ENCODE measurements around the gene ADAMTS2. TPM values are rescaled to one million over a fixed set of nuclear protein-coding genes. Genes with fewer than 3 reads are reported as not detected.

The ADAMTS2 gene
- total and polyA plus RNA-seq, 10 donors: 4.0 to 101 (median 47.5) TPM

DNA sequence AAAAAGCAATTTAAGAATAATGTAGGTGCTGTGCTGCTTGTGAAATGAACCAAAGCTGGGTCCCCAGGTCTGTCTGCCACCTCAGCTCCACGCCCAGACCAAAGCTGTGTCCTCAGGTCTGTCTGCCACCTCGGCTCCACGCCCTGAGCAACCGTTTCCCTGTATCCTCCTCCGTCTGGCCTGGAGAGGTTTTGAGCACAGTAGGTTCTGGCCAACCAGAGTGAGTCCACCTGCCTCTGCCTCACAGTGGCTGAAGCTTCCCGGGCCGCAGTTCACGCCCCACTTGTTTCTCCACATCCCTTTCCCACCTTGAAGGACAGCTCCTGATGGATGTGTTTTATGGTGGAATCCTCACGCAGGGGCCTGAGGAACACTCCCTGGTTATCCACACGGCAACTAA lies 120.5 kb downstream of the ADAMTS2 start:
- intact Hi-C loops (cut with DNase I; ENCODE audit: low total_unique reads): no loop called here
- 91 to 96% (median 92%) methylated on average over 10 of the region's 10 CpGs for WGBS, 5 donors
- no peaks in the 10 kb centered on the region for H3K27me3 ChIP-seq (replicated peaks in 1 of 7)
- H3K4me1 ChIP-seq: peaks cover 0 to 19% (median 0%) of the 10 kb centered on the region in 6 donors
- DNase-seq: peak; percentile 40
- peaks cover 0 to 19% (median 11%) of the 10 kb centered on the region in 8 donors for H3K9me3 ChIP-seq
- no peaks in the 10 kb centered on the region for H3K36me3 ChIP-seq
- no peak overlapping the region for H3K4me3 ChIP-seq
- no peak overlapping the region for H3K27ac ChIP-seq
- TF ChIP-seq, protein P1, sequence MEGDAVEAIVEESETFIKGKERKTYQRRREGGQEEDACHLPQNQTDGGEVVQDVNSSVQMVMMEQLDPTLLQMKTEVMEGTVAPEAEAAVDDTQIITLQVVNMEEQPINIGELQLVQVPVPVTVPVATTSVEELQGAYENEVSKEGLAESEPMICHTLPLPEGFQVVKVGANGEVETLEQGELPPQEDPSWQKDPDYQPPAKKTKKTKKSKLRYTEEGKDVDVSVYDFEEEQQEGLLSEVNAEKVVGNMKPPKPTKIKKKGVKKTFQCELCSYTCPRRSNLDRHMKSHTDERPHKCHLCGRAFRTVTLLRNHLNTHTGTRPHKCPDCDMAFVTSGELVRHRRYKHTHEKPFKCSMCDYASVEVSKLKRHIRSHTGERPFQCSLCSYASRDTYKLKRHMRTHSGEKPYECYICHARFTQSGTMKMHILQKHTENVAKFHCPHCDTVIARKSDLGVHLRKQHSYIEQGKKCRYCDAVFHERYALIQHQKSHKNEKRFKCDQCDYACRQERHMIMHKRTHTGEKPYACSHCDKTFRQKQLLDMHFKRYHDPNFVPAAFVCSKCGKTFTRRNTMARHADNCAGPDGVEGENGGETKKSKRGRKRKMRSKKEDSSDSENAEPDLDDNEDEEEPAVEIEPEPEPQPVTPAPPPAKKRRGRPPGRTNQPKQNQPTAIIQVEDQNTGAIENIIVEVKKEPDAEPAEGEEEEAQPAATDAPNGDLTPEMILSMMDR (IDR thresholded peaks at IDR 0.05 in 8 of 11, conservative IDR thresholded peaks at IDR 0.05 in 3 of 11): no peak

DNA sequence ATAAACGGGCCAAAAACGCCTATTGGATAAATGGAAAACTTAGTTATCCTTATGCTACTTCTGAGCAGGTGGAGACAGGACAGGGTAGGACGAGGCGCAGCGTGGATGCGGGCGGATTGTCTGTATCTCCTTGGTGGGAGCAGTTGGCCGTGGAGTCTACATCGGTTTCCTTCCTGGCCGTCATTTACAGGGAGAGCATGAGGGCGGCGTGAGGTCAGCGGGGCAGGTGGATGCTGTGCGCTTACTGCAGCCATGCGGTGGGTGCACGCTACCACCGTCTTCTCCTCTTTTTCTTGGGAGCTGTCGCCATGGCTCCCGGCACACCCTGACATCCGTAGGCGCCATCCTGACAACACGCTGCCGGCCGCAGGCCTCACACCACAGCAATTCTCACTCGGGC lies 121.3 kb downstream of the ADAMTS2 start:
- Histone ChIP-seq H3K36me3 (no peaks in the 10 kb centered on the region), H3K4me1 (peaks cover 0 to 27% (median 0%) of the 10 kb centered on the region in 6 donors), H3K9me3 (peaks cover 0 to 19% (median 11%) of the 10 kb centered on the region in 8 donors), H3K4me3 (no peak overlapping the region), H3K27ac (no peak overlapping the region), H3K27me3 (replicated peaks in 1 of 7) (no peaks in the 10 kb centered on the region)
- intact Hi-C loops (cut with DNase I; ENCODE audit: low total_unique reads): no loop called here
- TF ChIP-seq POLR2AphosphoS5 (IDR thresholded peaks at IDR 0.05): no peak
- TF ChIP-seq, protein P1 (IDR thresholded peaks at IDR 0.05 in 8 of 11, conservative IDR thresholded peaks at IDR 0.05 in 3 of 11): no peak
- TF ChIP-seq POLR2A (IDR thresholded peaks at IDR 0.05): no peak
- WGBS, 5 donors: 94 to 98% (median 97%) methylated on average over 25 of the region's 25 CpGs
- peak; percentile 42 for DNase-seq

DNA sequence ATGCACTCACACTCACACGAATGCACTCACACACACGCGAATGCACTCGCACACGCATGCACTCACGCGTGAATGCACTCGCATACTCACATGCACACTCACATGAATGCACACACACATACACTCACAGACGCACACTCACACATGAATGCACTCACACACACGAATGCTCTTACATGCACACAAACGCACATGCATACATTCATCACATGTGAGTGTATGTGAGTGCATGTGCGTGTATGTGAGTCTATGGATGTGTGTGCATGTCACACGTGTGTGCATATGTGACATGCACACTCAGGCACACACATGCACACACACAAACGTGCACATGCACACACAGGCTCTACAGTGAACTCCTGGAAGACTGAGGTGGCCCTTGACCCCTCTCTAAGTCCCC lies 121.7 kb downstream of the ADAMTS2 start:
- no peaks in the 10 kb centered on the region for H3K36me3 ChIP-seq
- H3K27me3 ChIP-seq (replicated peaks in 1 of 7): no peaks in the 10 kb centered on the region
- no peak overlapping the region for H3K27ac ChIP-seq
- peaks cover 0 to 19% (median 11%) of the 10 kb centered on the region in 8 donors for H3K9me3 ChIP-seq
- WGBS, 5 donors: 74 to 87% (median 86%) methylated on average over 14 of the region's 14 CpGs
- no peak overlapping the region for H3K4me3 ChIP-seq
- peak; percentile 28 for DNase-seq
- H3K4me1 ChIP-seq: peaks cover 0 to 30% (median under 1%) of the 10 kb centered on the region in 6 donors
- TF ChIP-seq POLR2AphosphoS5 (IDR thresholded peaks at IDR 0.05) (no peak), POLR2A (IDR thresholded peaks at IDR 0.05) (no peak)
- TF ChIP-seq, protein P1 (IDR thresholded peaks at IDR 0.05 in 8 of 11, conservative IDR thresholded peaks at IDR 0.05 in 3 of 11): no peak
- intact Hi-C loops (cut with DNase I; ENCODE audit: low total_unique reads): no loop called here

DNA sequence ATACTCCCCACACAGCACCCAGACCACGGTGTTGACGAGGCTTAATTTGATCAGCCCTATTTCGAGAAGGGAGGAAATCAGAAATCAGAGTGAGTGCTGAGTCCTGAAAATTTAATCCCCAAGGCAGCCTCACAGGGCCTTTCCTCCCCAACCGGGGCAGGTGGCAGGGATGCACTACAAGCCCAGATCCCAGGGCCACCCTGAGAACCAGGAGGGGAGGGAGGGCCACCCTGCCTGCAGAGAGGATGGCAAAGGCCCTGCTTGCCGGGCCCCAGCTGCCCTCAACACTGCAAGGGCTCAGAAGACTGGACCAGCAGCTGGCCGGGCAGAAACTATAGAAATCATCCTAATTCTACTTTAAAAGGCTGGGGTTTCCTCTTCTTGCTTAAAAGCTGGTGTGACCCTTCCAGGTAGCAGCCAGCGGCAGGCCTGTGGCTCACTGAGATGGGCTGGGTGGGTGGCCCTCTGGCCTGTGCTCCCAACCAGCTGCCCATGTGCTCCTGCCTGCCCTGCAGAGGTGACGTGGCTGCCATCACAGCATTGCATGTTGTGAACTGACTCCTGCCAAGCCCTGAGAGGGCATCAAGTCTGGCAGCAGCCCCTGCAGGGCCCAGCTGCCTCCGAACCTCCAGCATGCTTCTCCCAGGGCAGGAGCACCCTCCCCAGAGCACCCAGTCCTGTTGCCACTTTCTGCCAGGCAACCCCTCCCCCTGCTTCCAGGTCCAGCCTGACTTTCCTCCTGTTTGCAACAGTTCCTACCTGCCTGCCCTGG lies 122.8 kb downstream of the ADAMTS2 start:
- intact Hi-C loops (cut with DNase I; ENCODE audit: low total_unique reads): no loop called here
- TF ChIP-seq, protein P1 (IDR thresholded peaks at IDR 0.05 in 8 of 11, conservative IDR thresholded peaks at IDR 0.05 in 3 of 11): no peak
- no peak for TF ChIP-seq POLR2A (IDR thresholded peaks at IDR 0.05)
- no peak for TF ChIP-seq POLR2AphosphoS5 (IDR thresholded peaks at IDR 0.05)
- peaks cover 0 to 19% (median 11%) of the 10 kb centered on the region in 8 donors for H3K9me3 ChIP-seq
- H3K27ac ChIP-seq: no peak overlapping the region
- H3K4me3 ChIP-seq: no peak overlapping the region
- peak; percentile 47 for DNase-seq
- WGBS, 5 donors: 75 to 87% (median 80%) methylated on average over 7 to 9 of the region's 9 CpGs
- no peaks in the 10 kb centered on the region for H3K36me3 ChIP-seq
- H3K4me1 ChIP-seq: peaks cover 0 to 29% (median 7%) of the 10 kb centered on the region in 6 donors
- H3K27me3 ChIP-seq (replicated peaks in 1 of 7): no peaks in the 10 kb centered on the region
